ENCODE measurements around the gene GAN. TPM values are rescaled to one million over a fixed set of nuclear protein-coding genes. Genes with fewer than 3 reads are reported as not detected.
"Not testable (repeated sequence)": the region's sequence is repeated elsewhere in the genome, so short reads cannot be mapped to it uniquely, and the experiment has no call there.

The GAN gene
- total RNA-seq, 4 donors from 2014 or later, result 12.9 to 378 (median 14.7) TPM

DNA sequence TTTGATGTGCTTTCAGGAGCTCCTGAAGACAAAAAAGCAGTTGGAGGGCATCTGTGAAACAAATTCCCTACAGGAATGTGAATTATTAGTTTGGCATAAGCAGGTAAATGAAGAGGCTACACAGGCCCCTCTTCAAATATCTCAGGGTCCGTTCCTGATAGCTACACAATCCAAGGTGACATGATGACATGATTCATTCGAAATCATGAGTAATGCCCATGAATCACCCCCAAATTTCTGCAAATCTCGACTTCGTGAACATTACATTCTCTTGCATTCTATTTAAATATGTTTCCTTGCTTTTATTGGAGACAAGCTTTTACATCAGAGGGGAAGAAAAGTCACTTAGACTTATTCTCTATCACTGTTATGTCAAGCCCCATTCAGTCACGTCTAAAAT is 22.3 kb downstream of the GAN start:
- intact Hi-C loops (cut with DNase I; ENCODE audit: low total_unique reads) (loop anchor here (10.0 kb wide), 1 partner anchor 132 kb away; no protein-coding TSS in a partner anchor), in situ Hi-C loops (cut with MboI; ENCODE audit: low pct_ligation_motif_present in 1 of 4, low pct_unique_long_range_greater_than_20kb in 1 of 4, low sequenced_read_pairs in 3 of 4) (no loop called here)
- Histone ChIP-seq H3K27me3 (no peaks in the 10 kb centered on the region), H3K36me3 (no peaks in the 10 kb centered on the region), H3K9me3 (no peaks in the 10 kb centered on the region), H3K27ac (no peak overlapping the region), H3K4me1 (no peaks in the 10 kb centered on the region), H3K4me3 (no peak overlapping the region)
- TF ChIP-seq POLR2AphosphoS5 (IDR thresholded peaks at IDR 0.05) (no peak), POLR2A (IDR thresholded peaks at IDR 0.05) (no peak), EP300 (IDR thresholded peaks at IDR 0.05; ENCODE audit: low read depth) (no peak)
- TF ChIP-seq, protein P1, sequence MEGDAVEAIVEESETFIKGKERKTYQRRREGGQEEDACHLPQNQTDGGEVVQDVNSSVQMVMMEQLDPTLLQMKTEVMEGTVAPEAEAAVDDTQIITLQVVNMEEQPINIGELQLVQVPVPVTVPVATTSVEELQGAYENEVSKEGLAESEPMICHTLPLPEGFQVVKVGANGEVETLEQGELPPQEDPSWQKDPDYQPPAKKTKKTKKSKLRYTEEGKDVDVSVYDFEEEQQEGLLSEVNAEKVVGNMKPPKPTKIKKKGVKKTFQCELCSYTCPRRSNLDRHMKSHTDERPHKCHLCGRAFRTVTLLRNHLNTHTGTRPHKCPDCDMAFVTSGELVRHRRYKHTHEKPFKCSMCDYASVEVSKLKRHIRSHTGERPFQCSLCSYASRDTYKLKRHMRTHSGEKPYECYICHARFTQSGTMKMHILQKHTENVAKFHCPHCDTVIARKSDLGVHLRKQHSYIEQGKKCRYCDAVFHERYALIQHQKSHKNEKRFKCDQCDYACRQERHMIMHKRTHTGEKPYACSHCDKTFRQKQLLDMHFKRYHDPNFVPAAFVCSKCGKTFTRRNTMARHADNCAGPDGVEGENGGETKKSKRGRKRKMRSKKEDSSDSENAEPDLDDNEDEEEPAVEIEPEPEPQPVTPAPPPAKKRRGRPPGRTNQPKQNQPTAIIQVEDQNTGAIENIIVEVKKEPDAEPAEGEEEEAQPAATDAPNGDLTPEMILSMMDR (IDR thresholded peaks at IDR 0.05), result no peak
- DNase-seq, result no peak
- 80 to 99% methylated on average over 5 of the region's 5 CpGs for WGBS, 2 donors (ENCODE audit: low coverage in 1 of 2)

DNA sequence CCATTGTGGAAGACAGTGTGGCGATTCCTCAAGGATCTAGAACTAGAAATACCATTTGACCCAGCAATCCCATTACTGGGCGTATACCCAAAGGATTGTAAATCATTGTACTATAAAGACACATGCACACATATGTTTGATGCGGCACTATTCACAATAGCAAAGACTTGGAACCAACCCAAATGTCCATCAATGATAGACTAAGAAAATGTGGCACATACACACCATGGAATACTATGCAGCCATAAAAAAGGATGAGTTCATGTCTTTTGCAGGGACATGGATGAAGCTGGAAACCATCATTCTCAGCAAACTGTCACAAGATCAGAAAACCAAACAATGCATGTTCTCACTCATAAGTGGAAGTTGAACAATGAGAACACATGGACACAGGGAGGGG is 30.4 kb downstream of the GAN start:
- intact Hi-C loops (cut with DNase I; ENCODE audit: low total_unique reads); in situ Hi-C loops (cut with MboI; ENCODE audit: low pct_ligation_motif_present in 1 of 4, low pct_unique_long_range_greater_than_20kb in 1 of 4, low sequenced_read_pairs in 3 of 4); H3K27ac ChIP-seq; H3K27me3 ChIP-seq; DNase-seq; H3K36me3 ChIP-seq; H3K4me3 ChIP-seq; H3K4me1 ChIP-seq: not testable (repeated sequence)
- H3K9me3 ChIP-seq, result peaks cover 16 to 18% of the 10 kb centered on the region in 2 donors
- 96 to 100% methylated on average over 2 to 3 of the region's 3 CpGs for WGBS, 2 donors (ENCODE audit: low coverage in 1 of 2)

DNA sequence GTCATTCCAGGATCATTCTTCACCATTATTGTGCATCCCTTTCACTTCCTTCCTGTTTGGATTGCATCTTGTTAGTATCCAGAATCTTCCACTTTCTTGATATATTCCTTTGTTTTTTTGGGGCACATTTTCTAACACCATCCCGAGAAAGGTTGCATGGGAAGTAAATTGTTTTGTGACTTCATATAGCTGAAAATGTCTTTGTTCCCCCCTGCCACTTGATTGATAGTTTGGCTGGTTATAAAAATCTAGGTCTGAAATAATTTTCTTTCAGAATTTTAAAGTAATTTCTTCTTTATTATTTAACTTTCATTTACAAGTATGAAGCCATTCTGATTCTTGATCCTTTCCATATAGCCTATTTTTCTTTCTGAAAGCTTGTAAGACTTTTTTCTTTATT is 32.7 kb downstream of the GAN start:
- in situ Hi-C loops (cut with MboI; ENCODE audit: low pct_ligation_motif_present in 1 of 4, low pct_unique_long_range_greater_than_20kb in 1 of 4, low sequenced_read_pairs in 3 of 4) (no loop called here), intact Hi-C loops (cut with DNase I; ENCODE audit: low total_unique reads) (no loop called here)
- 100% methylated on average over 1 of the region's 1 CpG for WGBS, 2 donors (ENCODE audit: low coverage in 1 of 2)

DNA sequence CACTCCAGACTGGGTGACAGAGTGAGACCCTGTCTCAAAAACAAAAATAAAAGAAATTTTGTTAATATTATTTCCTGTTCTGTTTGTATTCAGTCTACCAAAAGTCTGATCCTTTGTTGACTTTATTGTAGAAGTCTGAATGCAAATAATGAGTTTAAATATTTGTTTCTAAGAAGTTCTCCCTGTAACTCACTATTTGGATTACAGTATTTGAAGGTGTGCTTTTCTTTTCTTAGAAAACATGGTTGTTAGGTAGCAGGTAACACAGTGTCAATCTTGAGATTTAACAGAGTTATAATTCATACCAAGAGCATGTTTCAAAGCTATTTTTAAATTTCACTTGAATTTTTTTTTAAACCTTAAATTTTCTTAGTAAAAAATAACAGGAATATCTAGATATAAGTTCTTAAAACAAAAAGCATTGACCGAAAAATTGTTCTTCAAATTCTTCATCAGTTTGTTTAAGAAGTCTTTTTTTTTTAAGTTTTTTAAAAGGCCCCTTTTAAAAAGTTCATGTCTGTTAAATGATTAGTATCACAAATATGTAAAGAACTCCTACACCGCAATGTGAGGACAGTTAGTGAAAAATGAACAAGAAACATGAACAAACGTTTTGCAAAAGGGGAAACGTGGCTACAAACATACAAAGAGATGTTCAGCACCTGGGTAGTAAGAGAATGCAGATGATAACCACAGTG is 35.0 kb downstream of the GAN start:
- intact Hi-C loops (cut with DNase I; ENCODE audit: low total_unique reads) (no loop called here), in situ Hi-C loops (cut with MboI; ENCODE audit: low pct_ligation_motif_present in 1 of 4, low pct_unique_long_range_greater_than_20kb in 1 of 4, low sequenced_read_pairs in 3 of 4) (loop anchor here in 2 of 4 donors (25.0 kb wide), 2 partner anchors 388 to 538 kb away; no protein-coding TSS in a partner anchor)
- H3K36me3 ChIP-seq, result no peaks in the 10 kb centered on the region

More for the DNA sequence above, 32.7 kb downstream of the GAN start:
- Histone ChIP-seq H3K27me3 (no peaks in the 10 kb centered on the region), H3K36me3 (no peaks in the 10 kb centered on the region), H3K27ac (no peak overlapping the region), H3K4me1 (no peaks in the 10 kb centered on the region), H3K4me3 (no peak overlapping the region), H3K9me3 (peaks cover 16 to 18% of the 10 kb centered on the region in 2 donors)
- DNase-seq, result no peak
- TF ChIP-seq EP300 (IDR thresholded peaks at IDR 0.05; ENCODE audit: low read depth) (no peak), POLR2A (IDR thresholded peaks at IDR 0.05) (no peak), POLR2AphosphoS5 (IDR thresholded peaks at IDR 0.05) (no peak)
- TF ChIP-seq, protein P1 (IDR thresholded peaks at IDR 0.05), result no peak

More for the DNA sequence above, 35.0 kb downstream of the GAN start:
- Histone ChIP-seq H3K9me3 (peaks cover 13 to 18% of the 10 kb centered on the region in 2 donors), H3K4me3 (no peak overlapping the region), H3K27ac (no peak overlapping the region), H3K27me3 (no peaks in the 10 kb centered on the region), H3K4me1 (no peaks in the 10 kb centered on the region)
- 86 to 87% methylated on average over 4 of the region's 4 CpGs for WGBS, 2 donors (ENCODE audit: low coverage in 1 of 2)
- DNase-seq, result no peak
- TF ChIP-seq POLR2AphosphoS5 (IDR thresholded peaks at IDR 0.05), result no peak
- TF ChIP-seq, protein P1 (IDR thresholded peaks at IDR 0.05), result no peak
- TF ChIP-seq POLR2A (IDR thresholded peaks at IDR 0.05), result no peak
- no peak for TF ChIP-seq EP300 (IDR thresholded peaks at IDR 0.05; ENCODE audit: low read depth)

Data from transverse colon (tissue), 4 donors.